H9 (cell line): ENCODE measurements around the gene EML3. TPM values are rescaled to one million over a fixed set of nuclear protein-coding genes. Genes with fewer than 3 reads are reported as not detected.
A peak's percentile ranks its signal among the peaks of the same experiment; 100 is the strongest.

Experiments used
- DNase-seq: peaks from one replicate; pipeline ENCODE4 v3.0.0-alpha.2; 2017
- H2AFZ ChIP-seq: one replicate; pipeline ENCODE4 v1.6.1; 2013; ENCODE audit warnings: mild to moderate bottlenecking, low read length, control low read depth, moderate library complexity
- H2AK5ac ChIP-seq: 2 replicates; pipeline ENCODE4 v1.6.1; 2013; ENCODE audit warnings: low read length, control low read depth, mixed read lengths; ENCODE audit not compliant: insufficient read length
- H2BK120ac ChIP-seq: one replicate; pipeline ENCODE4 v1.6.1; 2013; ENCODE audit warnings: low read depth, mild to moderate bottlenecking, low read length, control low read depth, inconsistent platforms; ENCODE audit not compliant: poor library complexity, severe bottlenecking
- H2BK12ac ChIP-seq: 2 replicates; pipeline ENCODE4 v1.6.1; 2013; ENCODE audit warnings: low read length, control low read depth, mixed read lengths, low read depth; ENCODE audit not compliant: insufficient read length
- H2BK15ac ChIP-seq: 2 replicates; pipeline ENCODE4 v1.6.1; 2013; ENCODE audit warnings: low read depth, low read length, control low read depth
- H2BK20ac ChIP-seq: one replicate; pipeline ENCODE4 v1.6.1; 2013; ENCODE audit warnings: low read depth, mild to moderate bottlenecking, low read length, control low read depth, inconsistent platforms; ENCODE audit not compliant: poor library complexity, severe bottlenecking
- H2BK5ac ChIP-seq: 2 replicates; pipeline ENCODE4 v1.6.1; 2013; ENCODE audit warnings: low read length, control low read depth, mixed read lengths; ENCODE audit not compliant: insufficient read length
- H3K14ac ChIP-seq: 2 replicates; pipeline ENCODE4 v1.6.1; 2013; ENCODE audit warnings: low read length, control low read depth; ENCODE audit not compliant: insufficient read depth
- H3K18ac ChIP-seq: 2 replicates; pipeline ENCODE4 v1.6.1; 2013; ENCODE audit warnings: low read depth, mild to moderate bottlenecking, mixed read lengths, low read length, control low read depth; ENCODE audit not compliant: insufficient read length
- H3K23ac ChIP-seq: 2 replicates; pipeline ENCODE4 v1.6.1; 2013; ENCODE audit warnings: low read length, control low read depth, mixed read lengths, low read depth; ENCODE audit not compliant: insufficient read length
- H3K23me2 ChIP-seq: 2 replicates; pipeline ENCODE4 v1.6.1; 2013; ENCODE audit warnings: low read depth, mild to moderate bottlenecking, mixed read lengths, low read length, control low read depth; ENCODE audit not compliant: insufficient read length, poor library complexity, severe bottlenecking
- H3K27ac ChIP-seq: 2 replicates; pipeline ENCODE4 v1.5.1; 2013; ENCODE audit warnings: low read length, control low read depth, mixed read lengths, low read depth; ENCODE audit not compliant: insufficient read length
- H3K27me3 ChIP-seq: 2 replicates; pipeline ENCODE4 v1.6.1; 2013; ENCODE audit warnings: low read length, control low read depth, inconsistent platforms; ENCODE audit not compliant: insufficient read depth
- H3K4ac ChIP-seq: 2 replicates; pipeline ENCODE4 v1.6.1; 2013; ENCODE audit warnings: low read depth, mild to moderate bottlenecking, control low read depth, inconsistent platforms, low read length, moderate library complexity
- H3K4me1 ChIP-seq: 2 replicates; pipeline ENCODE4 v1.6.1; 2013; ENCODE audit warnings: low read length, control low read depth, inconsistent platforms; ENCODE audit not compliant: insufficient read depth
- H3K4me2 ChIP-seq: 2 replicates; pipeline ENCODE4 v1.6.1; 2013; ENCODE audit warnings: low read length, control low read depth, mixed read lengths; ENCODE audit not compliant: insufficient read length, insufficient read depth
- H3K56ac ChIP-seq: 2 replicates; pipeline ENCODE4 v1.6.1; 2013; ENCODE audit warnings: low read depth, mild to moderate bottlenecking, mixed read lengths, low read length, control low read depth; ENCODE audit not compliant: insufficient read length
- H3K79me1 ChIP-seq: 2 replicates; pipeline ENCODE4 v1.6.1; 2013; ENCODE audit warnings: low read depth, mild to moderate bottlenecking, moderate library complexity, low read length, control low read depth, inconsistent platforms; ENCODE audit not compliant: insufficient read depth, poor library complexity, severe bottlenecking
- H3K79me2 ChIP-seq: 2 replicates; pipeline ENCODE4 v1.6.1; 2013; ENCODE audit warnings: low read length, control low read depth, inconsistent platforms; ENCODE audit not compliant: insufficient read depth
- H3K9ac ChIP-seq: 2 replicates; pipeline ENCODE4 v1.6.1; 2013; ENCODE audit warnings: low read length, control low read depth, mixed read lengths; ENCODE audit not compliant: insufficient read length; ENCODE audit errors: extremely low read depth
- H3K9me3 ChIP-seq: one replicate; pipeline ENCODE4 v1.6.1; 2013; ENCODE audit warnings: low read depth, low read length, inconsistent platforms; ENCODE audit not compliant: control insufficient read depth
- H3T11ph ChIP-seq: one replicate; pipeline ENCODE4 v1.6.1; 2013; ENCODE audit warnings: mild to moderate bottlenecking, low read length, control low read depth, inconsistent platforms
- H4K20me1 ChIP-seq: one replicate; pipeline ENCODE4 v1.6.1; 2013; ENCODE audit not compliant: control insufficient read depth, insufficient read length, insufficient read depth
- H4K5ac ChIP-seq: 2 replicates; pipeline ENCODE4 v1.6.1; 2013; ENCODE audit warnings: low read depth, mild to moderate bottlenecking, mixed read lengths, low read length, control low read depth; ENCODE audit not compliant: insufficient read length
- H4K8ac ChIP-seq: replicated peaks from 2 replicates; pipeline ENCODE4 v1.6.1; 2013; ENCODE audit warnings: low read length, control low read depth, mixed read lengths, low read depth; ENCODE audit not compliant: insufficient read length
- H4K91ac ChIP-seq: 2 replicates; pipeline ENCODE4 v1.6.1; 2013; ENCODE audit warnings: low read depth, mild to moderate bottlenecking, moderate library complexity, mixed read lengths, low read length, control low read depth; ENCODE audit not compliant: insufficient read length
- H3K27ac Mint-ChIP-seq, 3 experiments: 2 replicates in 2 of 3; 3 replicates in 1 of 3; pipeline ENCODE4 v1.8.0; 2020 to 2021; ENCODE audit warnings: mixed read lengths in 3 of 3, mild to moderate bottlenecking in 1 of 3, moderate library complexity in 1 of 3
- H3K27me3 Mint-ChIP-seq: 2 replicates; pipeline ENCODE4 v1.8.0; 2021; ENCODE audit warnings: low read depth, mild to moderate bottlenecking, moderate library complexity, mixed read lengths
- H3K36me3 Mint-ChIP-seq, 3 experiments: 2 replicates in 2 of 3; 3 replicates in 1 of 3; pipeline ENCODE4 v1.8.0; 2020 to 2021; ENCODE audit warnings: low read depth in 3 of 3, mixed read lengths in 3 of 3; ENCODE audit not compliant: insufficient read depth in 1 of 3
- H3K4me1 Mint-ChIP-seq, 2 experiments: 2 replicates each; pipeline ENCODE4 v1.8.0; 2020; ENCODE audit warnings: mixed read lengths in 2 of 2
- H3K4me3 Mint-ChIP-seq, 2 experiments: 2 replicates in 1 of 2; 3 replicates in 1 of 2; pipeline ENCODE4 v1.8.0; 2020 to 2021; ENCODE audit warnings: mild to moderate bottlenecking in 2 of 2, mixed read lengths in 2 of 2, moderate library complexity in 1 of 2
- H3K9me3 Mint-ChIP-seq, 2 experiments: 2 replicates in 1 of 2; 3 replicates in 1 of 2; pipeline ENCODE4 v1.8.0; 2020; ENCODE audit warnings: mild to moderate bottlenecking in 2 of 2, mixed read lengths in 2 of 2, moderate library complexity in 1 of 2
- WGBS: extraction: QIAGEN DNeasy Blood & Tissue Kit; methylation state at CpG from one replicate; pipeline ENCODE4 v1.1.7; 2013; ENCODE audit warnings: missing lambda C conversion rate, low lambda C conversion rate, mixed read lengths; ENCODE audit not compliant: insufficient read length; ENCODE audit errors: extremely low coverage; 5-methylcytosine and 5-hydroxymethylcytosine counted together
- total RNA-seq: library from RNA; stranded (reverse); gene quantifications from 2 replicates; pipeline ENCODE4 v1.2.1, GENCODE V29; 2021
- TF ChIP-seq, protein P1 (sequence below): fragments of 200-600 bp; sonication (generic); conservative IDR thresholded peaks from 3 replicates; pipeline ENCODE4 v1.8.0; 2021; ENCODE audit warnings: antibody characterized with exemption, mild to moderate bottlenecking

Gene EML3
- total RNA-seq, 1 experiment from 2014 or later: 35.3 TPM

GRCh38 chr11:62569611-62570010, 43.0 kb downstream of the EML3 start:
- Histone ChIP-seq H3K18ac (no peak overlapping the region), H3T11ph (no peak overlapping the region), H3K27ac (no peak overlapping the region), H4K5ac (no peak overlapping the region), H3K23ac (no peak overlapping the region), H3K23me2 (peaks cover 11% of the 10 kb centered on the region), H3K9ac (no peak overlapping the region), H3K4ac (no peak overlapping the region), H4K8ac (no peak overlapping the region), H2BK20ac (no peak overlapping the region), H3K79me1 (peaks cover 8% of the 10 kb centered on the region), H2AFZ (no peak overlapping the region), H3K14ac (no peak overlapping the region), H2BK5ac (no peak overlapping the region), H3K4me1 (no peaks in the 10 kb centered on the region), H3K79me2 (peaks cover 16% of the 10 kb centered on the region; the same call in 1 of the 2 replicates), H3K27me3 (no peaks in the 10 kb centered on the region), H3K56ac (no peak overlapping the region), H4K91ac (no peak overlapping the region), H3K4me2 (no peak overlapping the region), H2BK120ac (no peak overlapping the region), H4K20me1 (no peaks in the 10 kb centered on the region), H2AK5ac (no peak overlapping the region), H2BK12ac (no peak overlapping the region), H2BK15ac (no peak overlapping the region), H3K9me3 (no peaks in the 10 kb centered on the region)
- DNase-seq: no peak
- TF ChIP-seq, protein P1, sequence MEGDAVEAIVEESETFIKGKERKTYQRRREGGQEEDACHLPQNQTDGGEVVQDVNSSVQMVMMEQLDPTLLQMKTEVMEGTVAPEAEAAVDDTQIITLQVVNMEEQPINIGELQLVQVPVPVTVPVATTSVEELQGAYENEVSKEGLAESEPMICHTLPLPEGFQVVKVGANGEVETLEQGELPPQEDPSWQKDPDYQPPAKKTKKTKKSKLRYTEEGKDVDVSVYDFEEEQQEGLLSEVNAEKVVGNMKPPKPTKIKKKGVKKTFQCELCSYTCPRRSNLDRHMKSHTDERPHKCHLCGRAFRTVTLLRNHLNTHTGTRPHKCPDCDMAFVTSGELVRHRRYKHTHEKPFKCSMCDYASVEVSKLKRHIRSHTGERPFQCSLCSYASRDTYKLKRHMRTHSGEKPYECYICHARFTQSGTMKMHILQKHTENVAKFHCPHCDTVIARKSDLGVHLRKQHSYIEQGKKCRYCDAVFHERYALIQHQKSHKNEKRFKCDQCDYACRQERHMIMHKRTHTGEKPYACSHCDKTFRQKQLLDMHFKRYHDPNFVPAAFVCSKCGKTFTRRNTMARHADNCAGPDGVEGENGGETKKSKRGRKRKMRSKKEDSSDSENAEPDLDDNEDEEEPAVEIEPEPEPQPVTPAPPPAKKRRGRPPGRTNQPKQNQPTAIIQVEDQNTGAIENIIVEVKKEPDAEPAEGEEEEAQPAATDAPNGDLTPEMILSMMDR: no peak
- no peaks in the 10 kb centered on the region for H3K27me3 Mint-ChIP-seq
- H3K36me3 Mint-ChIP-seq: peaks cover 72 to 88% (median 86%) of the 10 kb centered on the region in 3 experiments
- WGBS: no CpG with 5 or more reads among the region's 1 CpG
- H3K4me3 Mint-ChIP-seq: no peak overlapping the region
- peak overlapping the region in 1 of 3 experiments; percentile 23; a peak in 1 of 7 replicates for H3K27ac Mint-ChIP-seq
- peaks cover 33 to 34% of the 10 kb centered on the region in 2 experiments for H3K4me1 Mint-ChIP-seq
- H3K9me3 Mint-ChIP-seq: no peaks in the 10 kb centered on the region
